HEK293T (cell line): Measurements from ENCODE around the gene NDUFV1.
A peak's percentile ranks its signal among the peaks of the same experiment; 100 is the strongest.

Experiments
- CTCF ChIA-PET: fragments of 350-600 bp; formaldehyde crosslinking; extraction: SDS; loops from one replicate; lab custom pipeline; 2021; ENCODE audit warnings: antibody characterized with exemption, inconsistent platforms; lab: Yijun Ruan, JAX
- POLR2A ChIA-PET: fragments of 350-600 bp; formaldehyde crosslinking; extraction: SDS; loops from one replicate; lab custom pipeline; 2020; ENCODE audit warnings: antibody characterized with exemption, inconsistent platforms; lab: Yijun Ruan, JAX
- DNase-seq: peaks from one replicate; pipeline ENCODE4 v3.0.0; 2012; ENCODE audit warnings: mixed read lengths; ENCODE audit errors: extremely low spot score
- ARNT ChIP-seq: fragments of 450-650 bp; IDR thresholded peaks from 2 replicates; pipeline ENCODE4 v1.6.1; 2017; ENCODE audit warnings: mild to moderate bottlenecking
- BHLHE40 ChIP-seq: fragments of 450-650 bp; IDR thresholded peaks from 2 replicates; pipeline ENCODE4 v1.6.1; 2016; ENCODE audit warnings: mild to moderate bottlenecking, moderate library complexity, borderline replicate concordance
- CTBP1 ChIP-seq: fragments of 450-650 bp; IDR thresholded peaks from 2 replicates; pipeline ENCODE4 v1.6.1; 2016; ENCODE audit warnings: borderline replicate concordance
- ELF4 ChIP-seq: fragments of 450-650 bp; IDR thresholded peaks from 2 replicates; pipeline ENCODE4 v1.6.1; 2017; ENCODE audit warnings: antibody characterized with exemption
- FOXA1 ChIP-seq: fragments of 450-650 bp; IDR thresholded peaks from 2 replicates; pipeline ENCODE4 v1.6.1; 2016; ENCODE audit warnings: mild to moderate bottlenecking
- FOXK2 ChIP-seq: fragments of 450-650 bp; IDR thresholded peaks from 2 replicates; pipeline ENCODE4 v1.6.1; 2016; ENCODE audit warnings: mild to moderate bottlenecking
- FOXM1 ChIP-seq: fragments of 450-650 bp; IDR thresholded peaks from 2 replicates; pipeline ENCODE4 v1.6.1; 2017; ENCODE audit warnings: mild to moderate bottlenecking, borderline replicate concordance
- HDGF ChIP-seq: fragments of 450-650 bp; IDR thresholded peaks from 2 replicates; pipeline ENCODE4 v1.6.1; 2017; ENCODE audit warnings: antibody characterized with exemption, borderline replicate concordance
- L3MBTL2 ChIP-seq: fragments of 450-650 bp; conservative IDR thresholded peaks from 2 replicates; pipeline ENCODE4 v1.6.1; 2016; ENCODE audit warnings: mild to moderate bottlenecking
- LEF1 ChIP-seq: fragments of 450-650 bp; IDR thresholded peaks from 2 replicates; pipeline ENCODE4 v1.6.1; 2017; ENCODE audit warnings: mild to moderate bottlenecking, borderline replicate concordance
- NFRKB ChIP-seq: fragments of 450-650 bp; IDR thresholded peaks from 2 replicates; pipeline ENCODE4 v1.6.1; 2016; ENCODE audit warnings: mild to moderate bottlenecking, moderate library complexity
- PKNOX1 ChIP-seq: fragments of 450-650 bp; IDR thresholded peaks from 2 replicates; pipeline ENCODE4 v1.6.1; 2016
- SP1 ChIP-seq: fragments of 450-650 bp; IDR thresholded peaks from 2 replicates; pipeline ENCODE4 v1.6.1; 2017
- SUZ12 ChIP-seq: fragments of 450-650 bp; IDR thresholded peaks from 2 replicates; pipeline ENCODE4 v1.6.1; 2016; ENCODE audit warnings: mild to moderate bottlenecking
- TARDBP ChIP-seq: fragments of 450-650 bp; IDR thresholded peaks from 2 replicates; pipeline ENCODE4 v1.6.1; 2016
- ZNF384 ChIP-seq: fragments of 450-650 bp; IDR thresholded peaks from 2 replicates; pipeline ENCODE4 v1.6.1; 2016

The NDUFV1 gene

GRCh38 chr11:67581469-67581868 lies 25.3 kb upstream of the NDUFV1 start:
- ChIA-PET CTCF (interaction anchor here (1.1 to 1.3 kb wide), 3 partner anchors 9 to 49 kb away, joined by 3 read pairs; no protein-coding TSS in a partner anchor), POLR2A (no interaction called here)
- no peak for DNase-seq
- TF ChIP-seq ZNF384 = no peak
- TF ChIP-seq ARNT = no peak
- TF ChIP-seq TARDBP = no peak
- TF ChIP-seq CTBP1 = no peak
- no peak for TF ChIP-seq NFRKB
- TF ChIP-seq L3MBTL2 = no peak
- no peak for TF ChIP-seq SP1
- TF ChIP-seq FOXK2 = no peak
- TF ChIP-seq PKNOX1 = no peak
- no peak for TF ChIP-seq SUZ12
- no peak for TF ChIP-seq HDGF
- TF ChIP-seq FOXA1 = no peak
- no peak for TF ChIP-seq LEF1
- TF ChIP-seq FOXM1 = no peak
- TF ChIP-seq ELF4 = no peak
- no peak for TF ChIP-seq BHLHE40

- ChIA-PET POLR2A (interaction anchor here (1.1 to 2.7 kb wide), 3 partner anchors 11 to 180 kb away, joined by 3 to 14 read pairs (median 13); partner anchors contain the start of gene PPP1CA), CTCF (interaction anchor here (0.5 to 1.3 kb wide), 3 partner anchors 9 to 48 kb away, joined by 3 read pairs; no protein-coding TSS in a partner anchor)
- TF ChIP-seq ELF4 (no peak), SP1 (no peak), TARDBP (no peak), BHLHE40 (no peak), PKNOX1 (no peak), SUZ12 (no peak), FOXM1 (no peak), FOXA1 (no peak), FOXK2 (no peak), NFRKB (no peak), ZNF384 (no peak), HDGF (no peak), ARNT (no peak), LEF1 (no peak), L3MBTL2 (no peak), CTBP1 (no peak)
- no peak for DNase-seq
These were observed 24.7 kb upstream of the NDUFV1 start for GRCh38 chr11:67582011-67582410.

- POLR2A ChIA-PET = interaction anchor here (0.7 to 2.7 kb wide), 6 partner anchors 9 to 65 kb away, joined by 3 to 14 read pairs (median 4); no protein-coding TSS in a partner anchor
- peak; percentile 92 for DNase-seq
- TF ChIP-seq ZNF384 (no peak), HDGF (0 out of 2 replicates have a peak, but pooled peaks have one; percentile 64)
- CTCF ChIA-PET = interaction anchor here (0.6 kb wide), 1 partner anchor 403 kb away, joined by 4 read pairs; no protein-coding TSS in a partner anchor
These were observed 23.2 kb upstream of the NDUFV1 start, which contains the start of gene GSTP1 for GRCh38 chr11:67583247-67584204. GSTP1 (plus strand) TSS chr11:67583812; CDS start chr11:67583844, 32 bp downstream.

GRCh38 chr11:67584205-67584880 lies 22.4 kb upstream of the NDUFV1 start:
- ChIA-PET POLR2A (interaction anchor here (1.0 to 2.7 kb wide), 3 partner anchors 8 to 19 kb away, joined by 3 to 14 read pairs (median 4); no protein-coding TSS in a partner anchor), CTCF (interaction anchor here (0.5 kb wide), 1 partner anchor 8 kb away, joined by 3 read pairs; no protein-coding TSS in a partner anchor)
- DNase-seq = peak; percentile 28
- TF ChIP-seq L3MBTL2 (peak; percentile 87), ELF4 (no peak), ZNF384 (no peak)

- TF ChIP-seq LEF1 = no peak
- TF ChIP-seq FOXM1 = no peak
- TF ChIP-seq CTBP1 = no peak
- no peak for TF ChIP-seq SUZ12
- no peak for TF ChIP-seq HDGF
- TF ChIP-seq SP1 = no peak
- no peak for TF ChIP-seq ELF4
- TF ChIP-seq ARNT = no peak
- no peak for TF ChIP-seq BHLHE40
- no peak for TF ChIP-seq PKNOX1
- no peak for TF ChIP-seq FOXK2
- no peak for TF ChIP-seq TARDBP
- no peak for TF ChIP-seq FOXA1
- no peak for TF ChIP-seq NFRKB
- no peak for TF ChIP-seq ZNF384
- no peak for DNase-seq
- POLR2A ChIA-PET = interaction anchor here (2.7 kb wide), 1 partner anchor 8 kb away, joined by 14 read pairs; no protein-coding TSS in a partner anchor
- CTCF ChIA-PET = interaction anchor here (0.5 to 1.3 kb wide), 2 partner anchors 7 to 44 kb away, joined by 3 read pairs; partner anchors contain the start of gene NUDT8
These were observed 21.6 kb upstream of the NDUFV1 start for GRCh38 chr11:67584881-67585873.
